GM18858 (cell line): ENCODE data around the gene MYH10.

Experiments used
- ATAC-seq: cut with Tn5 transposase; IDR thresholded peaks from one replicate; pipeline ENCODE4 v1.9.1; 2021; ENCODE audit not compliant: unreplicated experiment

The MYH10 gene

DNA sequence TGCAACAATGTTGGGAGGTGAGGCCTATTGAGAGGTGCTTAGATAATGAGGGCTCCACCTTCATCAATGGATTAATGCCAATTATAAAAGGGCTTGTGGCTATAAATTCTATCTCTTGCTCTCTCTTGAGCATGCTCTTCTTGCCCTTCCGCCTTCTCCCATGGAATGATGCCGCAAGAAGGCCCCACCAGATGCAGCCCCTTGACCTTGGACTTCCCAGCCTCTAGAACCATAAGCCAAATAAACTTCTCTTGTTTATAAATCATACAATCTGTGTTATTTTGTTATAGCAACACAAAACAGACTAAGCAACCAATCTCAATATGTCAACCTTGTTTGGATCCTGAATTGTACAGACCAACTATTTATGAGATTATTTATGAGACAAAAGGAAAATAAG is 20.0 kb downstream of the MYH10 start:
- no peak for ATAC-seq

DNA sequence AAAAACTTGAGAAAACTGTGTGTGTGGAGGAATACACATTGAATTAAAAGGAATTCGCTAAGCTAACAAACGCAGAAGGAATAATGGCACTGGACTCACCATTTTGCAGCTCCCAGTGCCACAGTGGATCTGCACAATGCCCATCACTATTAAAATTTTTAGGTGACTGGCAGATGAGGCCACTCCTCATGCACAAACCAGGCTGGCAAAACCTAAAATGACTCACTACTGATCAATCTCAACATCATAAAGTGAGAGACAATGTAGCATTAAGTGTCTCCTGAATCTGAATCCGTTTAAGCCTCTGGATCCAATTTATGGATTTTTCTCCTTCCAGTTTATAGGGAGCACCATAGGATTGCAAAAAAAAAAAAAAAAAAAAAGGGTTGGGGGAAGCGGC is 20.6 kb downstream of the MYH10 start:
- ATAC-seq: no peak

GRCh38 chr17:8608001-8608400 is 22.5 kb downstream of the MYH10 start:
- no peak for ATAC-seq

DNA sequence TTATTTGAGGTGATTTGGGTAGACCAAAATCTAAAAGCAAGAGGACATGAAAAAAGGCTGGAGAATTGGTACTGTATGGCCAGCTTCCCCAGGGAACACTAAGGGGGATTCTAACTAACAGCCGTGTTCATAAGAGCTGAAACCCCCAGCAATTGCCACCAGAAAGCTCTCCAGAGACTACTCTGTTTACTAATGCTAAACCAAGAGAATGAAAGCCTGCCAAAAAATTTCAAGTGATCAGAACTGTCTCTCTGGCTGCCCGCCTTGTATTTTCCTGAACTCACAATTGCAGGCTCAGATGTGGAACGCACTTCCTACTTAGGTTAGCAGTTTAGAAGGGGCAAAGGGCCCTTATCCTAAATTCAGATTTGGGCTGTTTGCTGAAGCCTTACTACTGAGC is 24.1 kb downstream of the MYH10 start:
- no peak for ATAC-seq

- no peak for ATAC-seq
These were observed 27.8 kb downstream of the MYH10 start for GRCh38 chr17:8602679-8603078.

DNA sequence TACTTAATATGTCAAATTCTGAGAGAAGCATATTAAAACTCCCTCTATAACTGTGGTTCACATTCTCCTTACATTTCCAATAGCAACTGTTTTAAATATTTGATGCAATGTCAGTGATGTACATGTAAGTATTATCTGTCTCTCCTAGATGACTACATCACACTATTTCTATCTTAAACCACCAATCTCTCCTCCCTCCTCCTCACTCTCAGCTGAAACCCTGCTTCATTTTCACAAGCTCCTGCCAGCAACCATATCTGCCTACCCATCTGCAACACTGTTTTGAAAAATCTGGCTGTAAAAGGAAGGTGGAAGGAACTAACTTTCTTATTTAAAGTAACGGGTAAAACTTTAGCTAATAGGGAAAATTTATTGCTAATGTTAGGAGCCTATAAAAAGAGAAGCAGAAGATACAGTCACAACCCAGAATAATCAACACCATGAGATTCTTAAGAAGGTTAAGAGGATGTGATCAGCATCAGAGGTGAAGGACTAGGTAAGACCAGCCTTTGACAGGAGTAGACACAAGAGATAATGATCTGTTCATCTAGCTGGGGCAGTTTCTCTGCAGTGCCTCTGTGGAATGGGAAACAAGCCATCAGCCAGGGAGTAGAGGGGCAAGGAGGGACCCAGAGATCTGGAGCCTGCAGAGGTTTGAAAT is 31.0 kb downstream of the MYH10 start:
- no peak for ATAC-seq

- ATAC-seq: no peak
These were observed 31.6 kb downstream of the MYH10 start for GRCh38 chr17:8598913-8599312.

- ATAC-seq: no peak
These were observed 36.7 kb downstream of the MYH10 start for GRCh38 chr17:8593830-8594229.

- ATAC-seq: no peak
These were observed 37.2 kb downstream of the MYH10 start for GRCh38 chr17:8593276-8593675.

- no peak for ATAC-seq
These were observed 41.5 kb downstream of the MYH10 start for GRCh38 chr17:8588877-8589554.

GRCh38 chr17:8586766-8587165 is 43.8 kb downstream of the MYH10 start:
- no peak for ATAC-seq

- ATAC-seq: no peak
These were observed 44.6 kb downstream of the MYH10 start for GRCh38 chr17:8585911-8586310.

DNA sequence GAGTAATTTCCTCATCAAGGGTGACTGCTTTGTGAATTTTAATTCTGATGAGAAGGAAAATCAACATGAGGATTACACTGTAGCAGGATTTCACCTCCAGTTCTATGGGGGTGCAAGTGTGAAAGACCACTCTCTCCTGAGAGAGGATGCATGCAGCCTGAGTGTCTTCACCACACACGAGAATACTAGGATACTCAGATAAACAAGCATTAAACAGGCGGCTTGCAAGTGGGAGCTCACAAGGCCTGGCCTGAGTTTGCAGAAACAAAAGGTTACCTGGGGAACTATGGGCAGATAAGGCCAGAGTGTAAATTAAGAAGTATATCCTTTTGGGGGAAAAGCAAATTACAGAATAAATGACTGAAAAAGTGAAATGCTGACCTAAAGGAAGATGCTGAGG is 46.6 kb downstream of the MYH10 start:
- ATAC-seq: no peak

DNA sequence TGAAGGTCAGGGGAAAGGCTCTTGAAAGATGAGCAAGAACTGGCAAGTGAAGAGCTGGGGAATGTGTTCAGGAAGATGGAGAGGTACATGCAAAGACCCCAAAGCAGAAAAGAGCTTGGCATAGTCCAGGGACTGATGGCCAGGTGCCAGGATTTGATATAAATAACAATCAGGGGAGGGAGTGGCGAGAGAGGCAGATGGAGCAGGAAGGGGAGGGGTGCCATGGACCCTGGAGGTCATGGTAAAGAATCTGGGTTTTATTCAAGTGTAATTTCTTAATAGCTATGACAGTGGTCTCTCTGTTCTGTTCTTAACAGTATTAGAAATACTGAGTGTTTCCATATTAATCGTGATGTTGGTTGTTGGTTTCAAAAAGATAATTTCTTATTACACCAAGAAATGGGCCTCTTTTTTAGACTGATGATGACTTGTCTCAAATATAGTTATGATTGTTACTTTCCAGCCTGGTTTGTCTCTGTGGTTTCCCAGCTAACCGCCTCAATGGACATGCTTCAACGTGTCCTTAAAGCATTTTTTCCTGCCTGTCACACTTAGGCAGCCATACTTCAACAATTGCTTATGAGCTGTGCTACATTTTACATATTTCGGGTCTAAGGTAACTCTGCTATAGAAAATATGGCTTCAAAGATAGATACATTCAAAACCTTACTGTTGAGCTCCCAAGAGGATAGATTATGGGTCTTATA is 49.4 kb downstream of the MYH10 start:
- ATAC-seq: no peak

DNA sequence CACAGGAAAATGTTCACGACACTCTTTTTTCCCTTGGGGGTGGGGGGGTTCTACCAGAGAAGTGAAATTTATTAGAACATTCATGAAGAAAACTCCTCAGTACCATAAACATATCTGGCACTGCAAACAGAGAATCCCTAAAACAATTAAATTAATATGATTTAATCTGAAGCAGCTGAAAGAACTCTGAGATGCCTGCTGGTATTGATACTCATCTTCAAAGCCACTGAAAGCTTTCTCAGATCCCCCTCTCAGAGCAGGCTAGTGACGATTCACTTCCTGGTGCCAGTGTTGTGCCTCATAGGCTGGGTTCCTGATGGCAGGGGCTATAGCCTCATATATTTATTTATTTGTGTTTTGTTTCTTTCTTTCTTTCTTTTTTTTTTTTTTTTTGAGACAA is 52.7 kb downstream of the MYH10 start:
- ATAC-seq: no peak

- ATAC-seq: no peak
These were observed 53.8 kb downstream of the MYH10 start for GRCh38 chr17:8576559-8577294.

- ATAC-seq: no peak
These were observed 55.8 kb downstream of the MYH10 start for GRCh38 chr17:8574687-8575086.

DNA sequence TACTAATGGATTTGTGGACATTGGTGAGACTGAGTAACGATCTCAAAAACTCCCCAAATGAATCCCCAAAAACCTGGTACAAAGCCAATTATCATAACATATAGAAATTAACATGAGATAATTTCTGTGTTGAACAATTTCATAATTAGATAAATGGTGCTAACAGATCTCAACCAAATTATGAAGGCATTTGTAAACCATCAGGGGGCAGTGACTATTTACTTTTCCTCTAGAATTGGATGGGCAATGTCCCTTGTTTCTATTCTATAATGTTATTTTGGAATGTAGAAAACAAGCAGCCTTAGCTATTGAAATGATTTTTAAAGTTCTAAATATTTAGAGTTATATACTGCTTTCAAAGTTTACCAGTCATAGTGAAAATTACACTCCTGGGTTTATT is 57.8 kb downstream of the MYH10 start:
- ATAC-seq: no peak

DNA sequence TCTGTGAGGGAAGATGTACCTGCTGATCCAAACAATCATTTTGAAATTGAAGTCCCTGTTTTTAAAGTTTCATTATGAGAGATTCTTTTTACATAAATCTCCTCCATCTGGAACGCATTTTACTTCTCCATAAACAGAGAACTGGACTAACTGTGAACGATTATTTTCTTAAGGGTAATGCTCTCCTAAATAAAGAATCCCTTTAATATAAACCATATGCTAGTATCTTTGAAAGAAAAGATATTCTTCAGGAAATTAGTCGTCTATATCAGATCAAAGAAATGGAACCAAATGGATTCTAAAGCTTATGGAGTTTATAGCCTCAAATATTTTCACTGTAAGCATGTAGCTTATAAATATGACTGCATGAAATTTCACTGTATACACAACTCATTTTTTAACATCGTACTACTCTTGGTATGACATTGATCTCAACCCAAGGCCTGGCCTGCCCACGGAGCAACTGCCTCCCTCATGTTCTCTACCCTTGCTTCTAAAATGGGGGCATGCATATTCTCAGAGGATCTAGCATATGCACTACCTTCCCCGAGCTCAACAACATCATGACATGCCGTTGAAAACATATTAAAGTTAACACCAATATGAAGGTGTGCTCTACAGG is 66.4 kb downstream of the MYH10 start:
- ATAC-seq: no peak

GRCh38 chr17:8563024-8563776 is 67.3 kb downstream of the MYH10 start:
- no peak for ATAC-seq
